KBM-7 (cell line): ENCODE measurements around the gene IMMP2L.
"Not testable (repeated sequence)": the region's sequence is repeated elsewhere in the genome, so short reads cannot be mapped to it uniquely, and the experiment has no call there.

Experiments
- DNase-seq: peaks from one replicate; pipeline ENCODE4 v3.0.0-alpha.2; 2015
- in situ Hi-C: fragments of 300-500 bp; cut with MboI; formaldehyde crosslinking; loops from 2 replicates; pipeline ENCODE4 v1.14.3; 2020; ENCODE audit warnings: low sequenced_read_pairs, low pct_unique_long_range_greater_than_20kb, mixed read lengths

The IMMP2L gene

DNA sequence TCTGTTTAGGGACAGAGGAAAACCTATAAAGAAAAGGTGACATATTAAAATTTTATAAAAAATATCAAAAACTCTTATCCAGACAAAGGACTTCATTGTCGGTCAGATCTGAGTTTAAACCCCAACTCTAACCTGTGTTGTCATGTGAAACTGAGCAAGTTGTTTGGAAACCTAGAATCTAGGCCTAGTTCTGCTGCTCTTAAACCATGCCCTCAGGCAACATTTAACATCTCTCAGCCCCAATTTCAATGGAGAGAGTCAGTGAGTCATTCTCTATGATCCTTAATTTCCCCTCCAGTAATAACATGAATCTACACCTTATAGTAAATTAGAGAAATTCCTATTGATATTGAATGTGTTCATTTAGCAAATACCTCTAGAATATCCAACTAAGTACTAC, 192.3 kb downstream of the IMMP2L start:
- in situ Hi-C loops: no loop called here
- no peak for DNase-seq

GRCh38 chr7:111368381-111369065, 193.8 kb downstream of the IMMP2L start:
- in situ Hi-C loops: no loop called here
- DNase-seq: no peak

- no peak for DNase-seq
- in situ Hi-C loops: no loop called here
Observed at GRCh38 chr7:111364413-111364812, 197.9 kb downstream of the IMMP2L start.

DNA sequence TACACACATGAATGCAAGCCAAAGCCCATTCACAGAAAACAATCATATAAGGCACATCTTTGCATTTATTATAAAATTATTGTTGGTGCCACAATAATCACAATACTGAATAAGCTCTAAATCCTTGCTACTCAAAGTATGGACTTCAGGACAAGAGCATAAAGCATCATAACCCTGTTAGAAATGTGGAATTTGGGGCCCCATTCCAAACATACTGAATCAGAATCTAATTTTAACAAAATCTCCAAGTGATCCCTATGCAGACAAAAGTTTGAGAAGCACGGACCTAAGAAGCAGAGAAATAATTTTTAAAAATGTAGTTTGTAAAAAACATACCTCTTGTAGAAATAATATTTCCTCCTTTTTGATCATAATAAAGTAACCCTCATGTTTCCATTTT, 199.2 kb downstream of the IMMP2L start:
- DNase-seq: no peak
- in situ Hi-C loops: no loop called here

DNA sequence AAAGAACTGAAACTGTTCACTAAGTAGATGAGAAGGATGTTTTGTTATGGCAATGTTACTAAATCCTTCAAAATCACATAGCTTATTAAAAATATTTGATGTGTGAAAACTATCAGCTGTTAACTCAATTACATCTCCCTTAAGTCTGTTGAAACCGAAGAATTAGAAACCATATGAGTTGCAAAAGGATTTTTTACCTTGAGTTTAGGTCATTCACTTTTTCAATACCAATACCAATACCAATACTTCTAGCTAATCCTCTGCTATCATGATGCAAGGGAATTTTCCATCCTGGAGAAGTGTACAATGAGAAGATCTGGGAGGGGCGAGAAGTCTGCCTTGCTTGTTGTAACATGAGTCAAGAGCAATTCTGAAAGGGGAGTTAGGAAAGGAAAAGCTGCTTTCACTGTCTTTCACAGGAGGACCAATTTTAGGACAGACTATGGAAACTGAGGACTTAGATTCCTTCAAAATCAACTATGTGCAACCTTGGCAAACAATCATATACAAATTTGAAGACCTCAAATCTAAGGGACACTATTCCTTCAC, 199.7 kb downstream of the IMMP2L start:
- in situ Hi-C loops: no loop called here
- DNase-seq: no peak

DNA sequence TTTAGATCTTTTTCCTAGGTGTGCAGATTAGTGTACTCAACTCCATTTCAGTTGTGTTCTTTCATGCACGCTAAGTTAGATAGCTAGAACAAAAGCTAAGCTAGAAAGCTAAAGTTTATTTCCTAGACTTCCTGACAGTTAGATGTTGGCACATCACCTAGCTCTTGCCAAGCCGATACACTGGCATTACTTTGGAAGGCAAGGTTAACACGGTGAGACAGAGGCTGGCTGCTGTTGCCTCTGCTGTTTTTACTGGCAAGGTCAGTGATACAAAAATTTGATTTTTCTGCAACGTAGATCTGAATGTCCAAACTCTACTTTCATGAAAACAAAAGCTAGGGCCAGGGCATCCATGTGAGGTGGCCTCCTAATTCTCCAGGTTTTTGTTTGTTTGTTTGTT, 203.4 kb downstream of the IMMP2L start:
- in situ Hi-C loops: no loop called here
- no peak for DNase-seq

DNA sequence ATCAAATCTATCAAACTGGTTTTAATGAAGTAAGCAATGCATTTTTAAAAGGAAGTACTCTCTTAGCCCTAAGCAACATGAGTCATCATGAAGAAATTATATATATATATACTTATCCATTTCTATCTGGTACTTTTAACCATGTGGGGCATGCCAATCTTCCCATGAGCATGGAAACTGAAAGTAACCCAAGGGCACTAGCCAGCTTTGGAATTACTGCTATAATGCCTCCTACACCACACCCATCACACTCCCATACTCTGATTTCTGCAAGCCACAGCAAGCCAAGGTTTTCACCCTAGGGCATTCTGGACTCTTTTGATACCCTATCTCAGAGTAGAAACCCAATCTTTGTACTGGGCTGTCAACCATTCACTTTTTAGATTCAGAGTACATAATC, 204.6 kb downstream of the IMMP2L start:
- no peak for DNase-seq
- in situ Hi-C loops: no loop called here

- in situ Hi-C loops: no loop called here
- DNase-seq: no peak
Observed at GRCh38 chr7:111356941-111357340, 205.4 kb downstream of the IMMP2L start.

DNA sequence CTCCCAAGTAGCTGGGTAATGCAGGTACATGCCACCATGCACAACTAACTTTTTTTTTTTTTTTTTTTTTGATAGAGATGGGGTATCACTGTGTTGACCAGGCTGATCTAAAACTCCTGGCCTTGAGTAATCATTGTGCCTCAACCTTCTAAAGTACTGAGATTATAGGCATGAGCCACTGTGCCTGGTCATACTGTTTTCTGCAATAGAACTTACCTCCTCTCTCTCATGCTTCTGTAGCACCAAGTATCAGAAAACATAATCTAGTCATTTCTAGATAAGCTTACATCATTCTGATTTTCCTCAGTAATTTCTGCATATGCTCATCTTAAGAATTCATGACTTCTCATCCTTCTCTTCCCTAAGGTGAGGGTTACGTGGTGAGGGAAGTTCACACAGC, 210.0 kb downstream of the IMMP2L start:
- in situ Hi-C loops: no loop called here
- DNase-seq: no peak

GRCh38 chr7:111346219-111346618, 216.1 kb downstream of the IMMP2L start:
- DNase-seq: no peak
- in situ Hi-C loops: no loop called here

DNA sequence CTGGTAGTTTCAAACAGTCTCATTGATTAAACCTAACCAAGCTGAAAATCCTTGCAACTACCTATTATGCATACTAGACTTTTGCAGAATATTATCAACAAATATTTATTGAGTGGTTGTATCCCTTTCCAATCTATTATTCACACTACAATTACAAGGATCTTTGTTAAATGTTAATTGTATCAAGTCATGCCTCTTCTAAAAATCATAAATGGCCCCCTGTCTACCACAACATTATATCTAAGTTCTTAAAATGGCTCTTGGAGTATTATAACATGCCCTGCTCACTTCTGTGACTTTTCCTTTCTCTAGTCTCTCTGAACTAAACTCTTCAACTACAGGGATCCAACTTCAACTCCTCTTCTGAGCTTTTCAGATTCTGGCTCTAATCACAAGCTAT, 219.3 kb downstream of the IMMP2L start:
- in situ Hi-C loops: no loop called here

GRCh38 chr7:111339006-111339405, 223.3 kb downstream of the IMMP2L start:
- in situ Hi-C loops: no loop called here
- no peak for DNase-seq

More for the DNA sequence above, 219.3 kb downstream of the IMMP2L start:
- DNase-seq: no peak

GRCh38 chr7:111333010-111333409, 229.3 kb downstream of the IMMP2L start:
- no peak for DNase-seq
- in situ Hi-C loops: no loop called here

- in situ Hi-C loops: no loop called here
Observed at GRCh38 chr7:111330235-111330523, 232.1 kb downstream of the IMMP2L start.

GRCh38 chr7:111329367-111330234, 232.7 kb downstream of the IMMP2L start:
- in situ Hi-C loops: no loop called here
- no peak for DNase-seq

More at GRCh38 chr7:111330235-111330523, 232.1 kb downstream of the IMMP2L start:
- no peak for DNase-seq

DNA sequence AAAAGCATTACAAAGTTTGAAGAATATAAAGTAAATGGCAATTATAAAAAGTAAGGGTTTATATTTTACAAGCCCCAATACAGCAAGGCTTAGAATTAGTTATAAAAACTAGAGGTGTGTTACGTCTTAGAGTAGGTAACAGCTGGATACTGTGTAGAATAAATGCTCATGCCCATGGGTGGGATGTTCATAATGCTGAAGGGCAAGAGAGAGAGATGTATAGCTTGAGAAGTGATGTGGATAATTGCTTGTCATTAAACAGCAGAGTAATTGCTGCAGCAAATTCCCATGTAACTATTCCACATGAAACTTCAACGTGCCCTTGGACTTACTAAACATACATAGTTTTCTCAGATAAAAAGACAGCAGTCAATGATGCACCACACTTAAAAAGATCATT, 233.8 kb downstream of the IMMP2L start:
- in situ Hi-C loops: no loop called here

GRCh38 chr7:111324776-111325175, 237.5 kb downstream of the IMMP2L start:
- in situ Hi-C loops: no loop called here
- DNase-seq: no peak

More for the DNA sequence above, 233.8 kb downstream of the IMMP2L start:
- no peak for DNase-seq

DNA sequence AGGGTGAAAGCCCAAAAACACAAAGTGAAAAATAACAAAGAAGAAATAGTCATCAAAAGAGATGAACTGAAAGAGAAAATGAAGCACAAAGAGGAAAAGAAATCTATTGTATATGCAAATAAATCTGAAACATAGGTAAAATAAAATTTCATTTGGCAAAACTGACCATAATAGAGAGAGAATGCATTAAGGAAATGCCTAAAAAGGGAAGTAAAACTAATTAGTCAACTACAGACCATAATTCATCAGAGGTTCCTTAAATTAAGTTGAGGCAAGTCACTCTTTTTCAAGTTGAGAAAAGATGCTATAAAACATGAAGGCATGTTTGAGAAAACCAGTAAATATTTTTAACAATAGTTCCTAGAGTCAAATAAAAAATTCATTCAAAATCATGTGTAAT, 238.1 kb downstream of the IMMP2L start:
- in situ Hi-C loops: no loop called here
- peak; percentile 49 for DNase-seq

DNA sequence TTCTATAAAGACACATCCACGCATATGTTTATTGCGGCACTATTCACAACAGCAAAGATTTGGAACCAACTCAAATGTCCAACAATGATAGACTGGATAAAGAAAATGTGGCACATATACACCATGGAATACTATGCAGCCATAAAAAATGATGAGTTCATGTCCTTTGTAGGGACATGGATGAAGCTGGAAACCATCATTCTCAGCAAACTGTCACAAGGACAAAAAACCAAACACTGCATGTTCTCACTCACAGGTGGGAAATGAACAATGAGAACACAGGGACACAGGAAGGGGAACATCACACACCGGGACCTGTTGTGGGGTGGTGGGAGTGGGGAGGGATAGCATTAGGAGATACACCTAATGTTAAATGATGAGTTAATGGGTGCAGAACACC, 238.6 kb downstream of the IMMP2L start:
- DNase-seq, in situ Hi-C loops: not testable (repeated sequence)

DNA sequence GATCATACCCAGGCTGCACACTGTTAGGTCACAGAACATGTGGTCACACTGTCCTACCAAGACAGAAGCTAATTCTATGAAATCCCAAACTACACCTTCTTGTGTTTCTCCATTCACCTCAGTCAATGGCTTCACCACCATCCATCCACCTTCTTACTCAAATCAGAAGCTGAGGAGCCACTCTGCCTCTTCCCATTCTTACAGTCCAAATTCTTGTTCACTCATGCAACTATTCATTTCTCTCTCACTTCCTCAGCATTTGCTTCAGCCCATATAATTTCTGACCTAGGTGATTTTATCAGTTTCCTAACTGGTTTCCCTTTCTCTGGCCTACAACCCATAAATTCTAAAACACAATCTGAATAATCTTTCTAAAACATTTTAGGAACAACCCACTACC, 242.2 kb downstream of the IMMP2L start:
- in situ Hi-C loops: no loop called here
- no peak for DNase-seq
